Transverse colon (tissue), 4 donors: Measurements from ENCODE around the gene MADD.

Experiments
- POLR2AphosphoS5 ChIP-seq, 3 donors: sonication (generic); formaldehyde crosslinking; IDR thresholded peaks; one replicate each; pipeline ENCODE4 v1.6.1; 2016; ENCODE audit warnings: antibody characterized with exemption in 3 of 3
- TF ChIP-seq, protein P1 (sequence below), 5 experiments: fragments of 200-600 bp in 3 of 5; fragments of 450-650 bp in 2 of 5; sonication (generic) in 3 of 5; IDR thresholded peaks; 1 replicate in 2 of 5; 2 replicates in 3 of 5; pipeline ENCODE4 v1.5.1; 2016 to 2017; ENCODE audit warnings: antibody characterized with exemption in 5 of 5, inconsistent platforms in 3 of 5, mild to moderate bottlenecking in 2 of 5, moderate library complexity in 1 of 5

- TF ChIP-seq, protein P1, sequence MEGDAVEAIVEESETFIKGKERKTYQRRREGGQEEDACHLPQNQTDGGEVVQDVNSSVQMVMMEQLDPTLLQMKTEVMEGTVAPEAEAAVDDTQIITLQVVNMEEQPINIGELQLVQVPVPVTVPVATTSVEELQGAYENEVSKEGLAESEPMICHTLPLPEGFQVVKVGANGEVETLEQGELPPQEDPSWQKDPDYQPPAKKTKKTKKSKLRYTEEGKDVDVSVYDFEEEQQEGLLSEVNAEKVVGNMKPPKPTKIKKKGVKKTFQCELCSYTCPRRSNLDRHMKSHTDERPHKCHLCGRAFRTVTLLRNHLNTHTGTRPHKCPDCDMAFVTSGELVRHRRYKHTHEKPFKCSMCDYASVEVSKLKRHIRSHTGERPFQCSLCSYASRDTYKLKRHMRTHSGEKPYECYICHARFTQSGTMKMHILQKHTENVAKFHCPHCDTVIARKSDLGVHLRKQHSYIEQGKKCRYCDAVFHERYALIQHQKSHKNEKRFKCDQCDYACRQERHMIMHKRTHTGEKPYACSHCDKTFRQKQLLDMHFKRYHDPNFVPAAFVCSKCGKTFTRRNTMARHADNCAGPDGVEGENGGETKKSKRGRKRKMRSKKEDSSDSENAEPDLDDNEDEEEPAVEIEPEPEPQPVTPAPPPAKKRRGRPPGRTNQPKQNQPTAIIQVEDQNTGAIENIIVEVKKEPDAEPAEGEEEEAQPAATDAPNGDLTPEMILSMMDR (IDR thresholded peaks at IDR 0.05) = no peak
- TF ChIP-seq POLR2AphosphoS5 (IDR thresholded peaks at IDR 0.05) = no peak
These were observed 89.7 kb downstream of the MADD start for GRCh38 chr11:47359586-47359985.
